Mammary epithelial cell (primary cell): ENCODE results near the gene DOK7.
"Not testable (repeated sequence)": the region's sequence is repeated elsewhere in the genome, so short reads cannot be mapped to it uniquely, and the experiment has no call there.

ENCODE experiments used
- CTCF ChIP-seq, 2 donors: IDR thresholded peaks in 1 of 2; conservative IDR thresholded peaks in 1 of 2; 2 replicates each; pipeline ENCODE4 v1.5.1; 2011 to 2012; ENCODE audit warnings: inconsistent platforms in 2 of 2, low read length in 2 of 2, mild to moderate bottlenecking in 2 of 2, control low read depth in 1 of 2, low read depth in 1 of 2; ENCODE audit not compliant: insufficient read depth in 1 of 2; ENCODE audit errors: extremely low read depth in 1 of 2
- EZH2 ChIP-seq: IDR thresholded peaks from 2 replicates; pipeline ENCODE4 v1.6.1; 2012; ENCODE audit warnings: low read length, inconsistent platforms, borderline replicate concordance

- not testable (repeated sequence) for TF ChIP-seq CTCF (conservative IDR thresholded peaks at IDR 0.05 in 1 of 2, IDR thresholded peaks at IDR 0.05 in 1 of 2; ENCODE audit: extremely low read depth in 1 of 2, insufficient read depth in 1 of 2, low read depth in 1 of 2, low read length in 2 of 2); EZH2
These were observed 48.5 kb downstream of the DOK7 start for GRCh38 chr4:3511601-3512000.
